ENCODE data around the gene FCRL2.

FCRL2 gene

DNA sequence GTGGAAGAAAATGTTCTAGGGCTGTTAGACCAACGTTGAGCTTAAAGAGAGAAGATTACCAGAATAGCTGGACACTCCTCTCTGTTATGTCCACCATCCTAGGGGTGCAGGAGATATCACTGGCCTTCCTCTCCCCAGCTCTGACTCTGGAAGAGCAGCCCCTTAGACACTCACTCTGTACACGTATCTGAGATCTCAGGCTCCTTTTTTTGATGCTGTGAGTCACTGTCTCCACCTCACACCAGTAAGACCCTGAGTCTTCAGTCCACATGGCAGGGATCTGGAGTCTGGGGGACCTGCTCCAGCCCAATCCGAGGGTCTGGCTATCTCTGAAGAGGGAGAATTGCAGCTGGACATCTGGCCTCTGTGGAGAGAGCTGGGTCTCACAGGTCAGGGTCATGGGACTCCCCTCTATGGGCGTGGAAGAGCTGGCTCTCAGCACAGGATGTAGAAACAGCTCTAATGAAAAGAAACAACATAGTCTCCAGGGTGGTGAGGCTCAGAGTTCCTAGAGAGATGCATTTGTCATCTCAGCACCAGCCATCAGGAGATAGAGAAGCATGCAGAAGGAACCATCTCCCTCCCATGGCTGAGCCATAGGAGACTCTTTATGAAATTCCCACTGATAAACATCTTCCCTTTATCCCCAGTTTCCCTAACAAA is 79.8 kb downstream of the FCRL2 start:
- no peak for TF ChIP-seq ZNF8 (CRISPR knock-in tag; IDR thresholded peaks at IDR 0.05)
- TF ChIP-seq, protein P1, sequence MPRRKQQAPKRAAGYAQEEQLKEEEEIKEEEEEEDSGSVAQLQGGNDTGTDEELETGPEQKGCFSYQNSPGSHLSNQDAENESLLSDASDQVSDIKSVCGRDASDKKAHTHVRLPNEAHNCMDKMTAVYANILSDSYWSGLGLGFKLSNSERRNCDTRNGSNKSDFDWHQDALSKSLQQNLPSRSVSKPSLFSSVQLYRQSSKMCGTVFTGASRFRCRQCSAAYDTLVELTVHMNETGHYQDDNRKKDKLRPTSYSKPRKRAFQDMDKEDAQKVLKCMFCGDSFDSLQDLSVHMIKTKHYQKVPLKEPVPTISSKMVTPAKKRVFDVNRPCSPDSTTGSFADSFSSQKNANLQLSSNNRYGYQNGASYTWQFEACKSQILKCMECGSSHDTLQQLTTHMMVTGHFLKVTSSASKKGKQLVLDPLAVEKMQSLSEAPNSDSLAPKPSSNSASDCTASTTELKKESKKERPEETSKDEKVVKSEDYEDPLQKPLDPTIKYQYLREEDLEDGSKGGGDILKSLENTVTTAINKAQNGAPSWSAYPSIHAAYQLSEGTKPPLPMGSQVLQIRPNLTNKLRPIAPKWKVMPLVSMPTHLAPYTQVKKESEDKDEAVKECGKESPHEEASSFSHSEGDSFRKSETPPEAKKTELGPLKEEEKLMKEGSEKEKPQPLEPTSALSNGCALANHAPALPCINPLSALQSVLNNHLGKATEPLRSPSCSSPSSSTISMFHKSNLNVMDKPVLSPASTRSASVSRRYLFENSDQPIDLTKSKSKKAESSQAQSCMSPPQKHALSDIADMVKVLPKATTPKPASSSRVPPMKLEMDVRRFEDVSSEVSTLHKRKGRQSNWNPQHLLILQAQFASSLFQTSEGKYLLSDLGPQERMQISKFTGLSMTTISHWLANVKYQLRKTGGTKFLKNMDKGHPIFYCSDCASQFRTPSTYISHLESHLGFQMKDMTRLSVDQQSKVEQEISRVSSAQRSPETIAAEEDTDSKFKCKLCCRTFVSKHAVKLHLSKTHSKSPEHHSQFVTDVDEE (CRISPR knock-in tag; IDR thresholded peaks at IDR 0.05) = no peak
- no peak for TF ChIP-seq CSDC2 (CRISPR knock-in tag; IDR thresholded peaks at IDR 0.05)
- TF ChIP-seq, protein P2, sequence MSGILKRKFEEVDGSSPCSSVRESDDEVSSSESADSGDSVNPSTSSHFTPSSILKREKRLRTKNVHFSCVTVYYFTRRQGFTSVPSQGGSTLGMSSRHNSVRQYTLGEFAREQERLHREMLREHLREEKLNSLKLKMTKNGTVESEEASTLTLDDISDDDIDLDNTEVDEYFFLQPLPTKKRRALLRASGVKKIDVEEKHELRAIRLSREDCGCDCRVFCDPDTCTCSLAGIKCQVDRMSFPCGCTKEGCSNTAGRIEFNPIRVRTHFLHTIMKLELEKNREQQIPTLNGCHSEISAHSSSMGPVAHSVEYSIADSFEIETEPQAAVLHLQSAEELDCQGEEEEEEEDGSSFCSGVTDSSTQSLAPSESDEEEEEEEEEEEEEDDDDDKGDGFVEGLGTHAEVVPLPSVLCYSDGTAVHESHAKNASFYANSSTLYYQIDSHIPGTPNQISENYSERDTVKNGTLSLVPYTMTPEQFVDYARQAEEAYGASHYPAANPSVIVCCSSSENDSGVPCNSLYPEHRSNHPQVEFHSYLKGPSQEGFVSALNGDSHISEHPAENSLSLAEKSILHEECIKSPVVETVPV (CRISPR knock-in tag; IDR thresholded peaks at IDR 0.05) = no peak
- TF ChIP-seq ARNTL (CRISPR knock-in tag; IDR thresholded peaks at IDR 0.05; ENCODE audit: borderline replicate concordance, low read depth) = no peak
- TF ChIP-seq, protein P3, sequence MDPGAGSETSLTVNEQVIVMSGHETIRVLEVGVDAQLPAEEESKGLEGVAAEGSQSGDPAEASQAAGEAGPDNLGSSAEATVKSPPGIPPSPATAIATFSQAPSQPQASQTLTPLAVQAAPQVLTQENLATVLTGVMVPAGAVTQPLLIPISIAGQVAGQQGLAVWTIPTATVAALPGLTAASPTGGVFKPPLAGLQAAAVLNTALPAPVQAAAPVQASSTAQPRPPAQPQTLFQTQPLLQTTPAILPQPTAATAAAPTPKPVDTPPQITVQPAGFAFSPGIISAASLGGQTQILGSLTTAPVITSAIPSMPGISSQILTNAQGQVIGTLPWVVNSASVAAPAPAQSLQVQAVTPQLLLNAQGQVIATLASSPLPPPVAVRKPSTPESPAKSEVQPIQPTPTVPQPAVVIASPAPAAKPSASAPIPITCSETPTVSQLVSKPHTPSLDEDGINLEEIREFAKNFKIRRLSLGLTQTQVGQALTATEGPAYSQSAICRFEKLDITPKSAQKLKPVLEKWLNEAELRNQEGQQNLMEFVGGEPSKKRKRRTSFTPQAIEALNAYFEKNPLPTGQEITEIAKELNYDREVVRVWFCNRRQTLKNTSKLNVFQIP (CRISPR knock-in tag; IDR thresholded peaks at IDR 0.05; ENCODE audit: borderline replicate concordance, low read depth) = no peak
- TF ChIP-seq ZNF70 (CRISPR knock-in tag; IDR thresholded peaks at IDR 0.05) = no peak
- TF ChIP-seq, protein P4, sequence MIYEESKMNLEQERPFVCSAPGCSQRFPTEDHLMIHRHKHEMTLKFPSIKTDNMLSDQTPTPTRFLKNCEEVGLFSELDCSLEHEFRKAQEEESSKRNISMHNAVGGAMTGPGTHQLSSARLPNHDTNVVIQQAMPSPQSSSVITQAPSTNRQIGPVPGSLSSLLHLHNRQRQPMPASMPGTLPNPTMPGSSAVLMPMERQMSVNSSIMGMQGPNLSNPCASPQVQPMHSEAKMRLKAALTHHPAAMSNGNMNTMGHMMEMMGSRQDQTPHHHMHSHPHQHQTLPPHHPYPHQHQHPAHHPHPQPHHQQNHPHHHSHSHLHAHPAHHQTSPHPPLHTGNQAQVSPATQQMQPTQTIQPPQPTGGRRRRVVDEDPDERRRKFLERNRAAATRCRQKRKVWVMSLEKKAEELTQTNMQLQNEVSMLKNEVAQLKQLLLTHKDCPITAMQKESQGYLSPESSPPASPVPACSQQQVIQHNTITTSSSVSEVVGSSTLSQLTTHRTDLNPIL (CRISPR knock-in tag; IDR thresholded peaks at IDR 0.05; ENCODE audit: low read depth) = no peak
- TF ChIP-seq, protein P5, sequence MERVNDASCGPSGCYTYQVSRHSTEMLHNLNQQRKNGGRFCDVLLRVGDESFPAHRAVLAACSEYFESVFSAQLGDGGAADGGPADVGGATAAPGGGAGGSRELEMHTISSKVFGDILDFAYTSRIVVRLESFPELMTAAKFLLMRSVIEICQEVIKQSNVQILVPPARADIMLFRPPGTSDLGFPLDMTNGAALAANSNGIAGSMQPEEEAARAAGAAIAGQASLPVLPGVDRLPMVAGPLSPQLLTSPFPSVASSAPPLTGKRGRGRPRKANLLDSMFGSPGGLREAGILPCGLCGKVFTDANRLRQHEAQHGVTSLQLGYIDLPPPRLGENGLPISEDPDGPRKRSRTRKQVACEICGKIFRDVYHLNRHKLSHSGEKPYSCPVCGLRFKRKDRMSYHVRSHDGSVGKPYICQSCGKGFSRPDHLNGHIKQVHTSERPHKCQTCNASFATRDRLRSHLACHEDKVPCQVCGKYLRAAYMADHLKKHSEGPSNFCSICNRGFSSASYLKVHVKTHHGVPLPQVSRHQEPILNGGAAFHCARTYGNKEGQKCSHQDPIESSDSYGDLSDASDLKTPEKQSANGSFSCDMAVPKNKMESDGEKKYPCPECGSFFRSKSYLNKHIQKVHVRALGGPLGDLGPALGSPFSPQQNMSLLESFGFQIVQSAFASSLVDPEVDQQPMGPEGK (CRISPR knock-in tag; IDR thresholded peaks at IDR 0.05; ENCODE audit: borderline replicate concordance) = no peak
- TF ChIP-seq ZFP30 (CRISPR knock-in tag; IDR thresholded peaks at IDR 0.05) = no peak
- TF ChIP-seq RARB (CRISPR knock-in tag; IDR thresholded peaks at IDR 0.05) = no peak
- TF ChIP-seq BACH2 (CRISPR knock-in tag; IDR thresholded peaks at IDR 0.05; ENCODE audit: borderline replicate concordance) = no peak
- no peak for TF ChIP-seq GLIS3 (CRISPR knock-in tag; IDR thresholded peaks at IDR 0.05)
- no peak for TF ChIP-seq ESRRG (CRISPR knock-in tag; IDR thresholded peaks at IDR 0.05)
- ATAC-seq = no peak
